WTC11 (cell line): ENCODE data around the gene IGF2BP1.

Experiments used
- ATF2 ChIP-seq: sonication (generic); formaldehyde crosslinking; IDR thresholded peaks from 2 replicates; pipeline ENCODE4 v1.8.1; 2022; ENCODE audit warnings: low read depth, missing genetic modification reagents, borderline replicate concordance
- E2F1 ChIP-seq: sonication (generic); formaldehyde crosslinking; IDR thresholded peaks from 2 replicates; pipeline ENCODE4 v1.8.0; 2022; ENCODE audit warnings: mild to moderate bottlenecking, missing genetic modification reagents
- MYBL2 ChIP-seq: sonication (generic); formaldehyde crosslinking; IDR thresholded peaks from 2 replicates; pipeline ENCODE4 v1.8.1; 2023; ENCODE audit warnings: mild to moderate bottlenecking, moderate library complexity, missing genetic modification reagents
- ZNF121 ChIP-seq: sonication (generic); formaldehyde crosslinking; IDR thresholded peaks from 2 replicates; pipeline ENCODE4 v1.8.0; 2023; ENCODE audit warnings: missing genetic modification reagents
- ZNF232 ChIP-seq: sonication (generic); formaldehyde crosslinking; IDR thresholded peaks from 2 replicates; pipeline ENCODE4 v1.8.0; 2022; ENCODE audit warnings: mild to moderate bottlenecking, missing genetic modification reagents
- ZNF317 ChIP-seq: sonication (generic); formaldehyde crosslinking; IDR thresholded peaks from 2 replicates; pipeline ENCODE4 v1.8.1; 2023; ENCODE audit warnings: low read depth, mild to moderate bottlenecking, moderate library complexity, missing genetic modification reagents, borderline replicate concordance
- TF ChIP-seq, protein P1 (sequence below): fragments of 200-600 bp; IDR thresholded peaks from 2 replicates; pipeline ENCODE4 v1.8.0; 2022; ENCODE audit warnings: antibody characterized with exemption
- TF ChIP-seq, protein P2 (sequence below): fragments of 250-450 bp; sonication (Bioruptor Pico); conservative IDR thresholded peaks from 2 replicates; pipeline ENCODE4 v1.9.0; 2021; ENCODE audit warnings: mild to moderate bottlenecking

- TF ChIP-seq ZNF317 (CRISPR knock-in tag) (no peak), ZNF121 (no peak), E2F1 (CRISPR knock-in tag) (no peak), MYBL2 (CRISPR knock-in tag) (no peak), ATF2 (no peak), ZNF232 (no peak)
- TF ChIP-seq, protein P1, sequence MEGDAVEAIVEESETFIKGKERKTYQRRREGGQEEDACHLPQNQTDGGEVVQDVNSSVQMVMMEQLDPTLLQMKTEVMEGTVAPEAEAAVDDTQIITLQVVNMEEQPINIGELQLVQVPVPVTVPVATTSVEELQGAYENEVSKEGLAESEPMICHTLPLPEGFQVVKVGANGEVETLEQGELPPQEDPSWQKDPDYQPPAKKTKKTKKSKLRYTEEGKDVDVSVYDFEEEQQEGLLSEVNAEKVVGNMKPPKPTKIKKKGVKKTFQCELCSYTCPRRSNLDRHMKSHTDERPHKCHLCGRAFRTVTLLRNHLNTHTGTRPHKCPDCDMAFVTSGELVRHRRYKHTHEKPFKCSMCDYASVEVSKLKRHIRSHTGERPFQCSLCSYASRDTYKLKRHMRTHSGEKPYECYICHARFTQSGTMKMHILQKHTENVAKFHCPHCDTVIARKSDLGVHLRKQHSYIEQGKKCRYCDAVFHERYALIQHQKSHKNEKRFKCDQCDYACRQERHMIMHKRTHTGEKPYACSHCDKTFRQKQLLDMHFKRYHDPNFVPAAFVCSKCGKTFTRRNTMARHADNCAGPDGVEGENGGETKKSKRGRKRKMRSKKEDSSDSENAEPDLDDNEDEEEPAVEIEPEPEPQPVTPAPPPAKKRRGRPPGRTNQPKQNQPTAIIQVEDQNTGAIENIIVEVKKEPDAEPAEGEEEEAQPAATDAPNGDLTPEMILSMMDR: no peak
- TF ChIP-seq, protein P2, sequence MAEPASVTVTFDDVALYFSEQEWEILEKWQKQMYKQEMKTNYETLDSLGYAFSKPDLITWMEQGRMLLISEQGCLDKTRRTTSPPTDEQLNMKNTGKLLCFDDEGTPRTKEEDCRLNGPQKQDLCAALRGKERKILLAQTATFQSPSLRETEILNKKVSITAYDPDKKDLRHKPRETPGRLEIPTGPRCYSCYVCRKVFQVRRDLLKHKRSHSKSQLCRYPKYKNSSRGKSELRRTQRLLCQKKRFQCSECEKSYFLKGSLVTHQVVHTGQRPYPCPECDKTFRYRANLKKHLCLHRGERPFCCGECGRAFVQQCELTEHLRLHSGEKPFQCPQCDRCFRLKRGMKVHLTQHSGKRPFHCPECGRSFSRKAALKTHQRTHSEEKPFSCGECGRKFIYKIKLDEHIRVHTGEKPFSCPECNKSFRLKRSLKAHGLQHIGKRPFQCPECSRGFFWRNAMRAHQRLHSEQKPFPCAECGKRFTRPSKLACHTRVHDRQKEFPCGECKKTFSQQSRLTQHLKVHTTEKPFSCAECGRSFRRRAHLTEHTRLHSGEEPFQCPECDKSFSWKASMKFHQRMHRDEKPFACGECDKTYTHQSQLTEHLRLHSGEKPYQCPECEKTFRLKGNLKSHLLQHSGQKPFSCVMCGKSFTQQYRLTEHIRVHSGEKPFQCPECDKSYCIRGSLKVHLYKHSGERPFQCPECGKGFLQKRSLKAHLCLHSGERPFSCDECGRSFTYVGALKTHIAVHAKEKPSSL (CRISPR knock-in tag): no peak
Observed at GRCh38 chr17:48995304-48995973, 1.7 kb upstream of the IGF2BP1 start.
